Hematopoietic multipotent progenitor cell treated with erythropoietin and hydrocortisone succinate and interleukin-3 and kit ligand, for 6 days (in vitro differentiated cells): ENCODE measurements around the gene MLPH.

ENCODE experiments used
- DNase-seq: peaks from one replicate; pipeline ENCODE4 v3.0.0-alpha.2; 2015

Gene MLPH

GRCh38 chr2:237549216-237549615, 62.2 kb downstream of the MLPH start:
- DNase-seq = no peak

- no peak for DNase-seq
Observed at GRCh38 chr2:237549643-237550415, 62.8 kb downstream of the MLPH start.

DNA sequence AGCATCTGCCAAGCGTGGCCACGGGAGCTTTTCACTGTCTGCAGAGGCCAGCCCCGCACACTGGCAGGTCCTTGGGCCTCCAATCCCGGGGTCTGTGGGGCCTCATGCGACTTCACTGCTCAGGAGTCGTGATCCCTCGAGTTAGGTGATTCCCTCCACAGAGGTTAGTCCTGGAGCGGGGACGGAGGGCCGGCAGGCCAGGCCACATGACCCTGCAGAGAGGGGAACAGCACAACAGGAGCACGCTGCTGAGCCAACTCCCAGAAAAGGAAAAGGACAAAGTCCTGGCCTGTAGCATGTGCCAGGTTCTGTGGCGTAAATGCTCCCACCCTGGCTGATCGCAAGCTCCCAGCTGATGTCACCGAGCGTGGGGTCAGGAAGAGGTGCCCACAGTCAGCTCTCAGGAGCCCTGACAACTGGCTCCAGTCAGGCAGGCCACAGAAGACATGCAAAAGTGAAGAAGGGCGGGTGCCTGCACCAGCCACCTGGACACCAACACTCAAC, 64.1 kb downstream of the MLPH start:
- no peak for DNase-seq

DNA sequence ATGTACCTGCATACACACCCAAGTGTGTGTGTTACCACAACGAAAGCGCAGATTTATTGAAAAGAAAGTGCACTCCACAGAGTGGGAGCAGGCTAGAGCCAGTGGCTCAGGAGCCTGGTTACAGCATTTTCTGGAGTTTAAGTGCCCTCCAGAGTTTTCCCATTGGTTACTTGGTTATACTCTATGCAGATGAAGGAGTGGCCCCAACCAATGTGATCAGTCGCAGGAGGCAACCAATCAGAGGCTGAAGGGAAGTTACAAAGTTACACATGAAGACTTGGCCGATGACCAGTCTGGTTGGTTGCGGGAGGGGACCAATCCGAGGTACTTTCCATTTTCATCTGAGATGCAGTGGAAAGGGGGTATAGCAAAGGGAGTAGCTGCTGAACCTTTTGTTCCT, 65.9 kb downstream of the MLPH start:
- DNase-seq = no peak

GRCh38 chr2:237553948-237554347, 66.9 kb downstream of the MLPH start:
- no peak for DNase-seq

DNA sequence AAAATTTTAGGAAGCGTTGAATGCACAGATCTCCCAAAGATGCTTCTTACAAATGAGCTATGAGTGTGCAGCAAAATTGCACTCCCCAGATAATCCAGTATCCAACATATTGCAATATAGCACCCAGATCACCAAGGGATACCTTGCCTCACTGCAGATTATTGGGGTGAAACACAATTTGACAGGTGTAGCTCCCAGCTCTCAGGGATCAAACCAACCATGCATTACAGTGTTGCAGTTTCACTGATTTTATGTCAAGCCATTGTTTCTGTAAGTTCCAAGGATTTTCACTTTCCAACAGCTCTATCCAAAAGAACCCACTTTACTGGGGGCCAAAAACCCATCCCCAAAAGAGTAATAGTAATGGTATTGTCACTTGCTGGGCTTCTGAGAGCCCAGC, 68.5 kb downstream of the MLPH start:
- DNase-seq = no peak

GRCh38 chr2:237556773-237557632, 70.0 kb downstream of the MLPH start:
- no peak for DNase-seq

- DNase-seq = no peak
Observed at GRCh38 chr2:237557633-237558015, 70.6 kb downstream of the MLPH start.

DNA sequence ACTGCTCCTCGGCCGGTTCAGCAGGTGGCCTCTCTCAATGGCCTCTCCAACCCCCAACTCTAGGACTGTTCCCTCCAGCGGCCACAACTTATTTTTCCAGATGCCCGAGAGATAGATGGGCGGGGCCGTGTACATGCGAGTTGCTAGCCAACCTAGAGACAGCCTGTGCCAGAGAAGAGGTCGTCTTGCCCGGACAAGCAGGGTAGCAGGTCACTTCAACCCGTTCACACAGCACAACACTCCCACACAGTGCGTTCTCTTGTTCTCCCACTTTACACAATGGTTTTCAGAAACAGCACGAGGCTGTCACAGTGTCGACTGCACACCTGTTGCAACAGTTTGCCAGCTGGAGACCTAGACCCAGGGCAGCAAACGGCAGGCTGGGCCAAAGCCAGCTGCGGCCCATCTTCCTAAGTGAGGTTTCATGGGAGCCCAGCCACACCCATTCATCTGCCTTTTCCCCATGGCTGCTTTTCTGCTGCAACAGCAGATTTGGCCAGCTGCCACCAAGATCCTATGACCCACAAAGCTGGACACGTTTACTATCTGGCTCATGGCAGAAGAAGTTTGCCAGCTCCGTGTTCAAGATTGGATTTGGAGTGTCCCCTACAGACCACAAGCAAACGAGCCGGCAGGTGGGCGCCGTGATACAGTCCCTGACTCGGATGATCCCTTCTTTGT, 72.0 kb downstream of the MLPH start:
- DNase-seq = peak; percentile 36

- no peak for DNase-seq
Observed at GRCh38 chr2:237561221-237561620, 74.2 kb downstream of the MLPH start.

- DNase-seq = peak; percentile 33
Observed at GRCh38 chr2:237563816-237564215, 76.8 kb downstream of the MLPH start.

- DNase-seq = no peak
Observed at GRCh38 chr2:237564526-237565131, 77.6 kb downstream of the MLPH start.

DNA sequence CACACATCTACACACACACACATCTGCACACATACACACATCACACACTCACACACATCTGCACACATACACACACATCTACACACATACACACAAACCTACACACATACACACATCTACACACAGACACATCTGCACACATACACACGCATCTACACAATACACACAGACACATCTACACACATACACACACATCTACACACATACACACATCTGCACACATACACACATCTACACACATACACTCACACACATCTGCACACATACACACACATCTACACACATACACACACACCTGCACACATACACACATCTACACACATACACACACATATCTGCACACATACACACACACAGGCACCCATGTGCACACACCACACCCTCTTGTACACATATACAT, 78.9 kb downstream of the MLPH start:
- no peak for DNase-seq

- no peak for DNase-seq
Observed at GRCh38 chr2:237566401-237567235, 79.6 kb downstream of the MLPH start, which contains the start of gene PRLH. Gene PRLH (plus strand): TSS chr2:237566574. CDS start chr2:237566574, 0 bp downstream.

DNA sequence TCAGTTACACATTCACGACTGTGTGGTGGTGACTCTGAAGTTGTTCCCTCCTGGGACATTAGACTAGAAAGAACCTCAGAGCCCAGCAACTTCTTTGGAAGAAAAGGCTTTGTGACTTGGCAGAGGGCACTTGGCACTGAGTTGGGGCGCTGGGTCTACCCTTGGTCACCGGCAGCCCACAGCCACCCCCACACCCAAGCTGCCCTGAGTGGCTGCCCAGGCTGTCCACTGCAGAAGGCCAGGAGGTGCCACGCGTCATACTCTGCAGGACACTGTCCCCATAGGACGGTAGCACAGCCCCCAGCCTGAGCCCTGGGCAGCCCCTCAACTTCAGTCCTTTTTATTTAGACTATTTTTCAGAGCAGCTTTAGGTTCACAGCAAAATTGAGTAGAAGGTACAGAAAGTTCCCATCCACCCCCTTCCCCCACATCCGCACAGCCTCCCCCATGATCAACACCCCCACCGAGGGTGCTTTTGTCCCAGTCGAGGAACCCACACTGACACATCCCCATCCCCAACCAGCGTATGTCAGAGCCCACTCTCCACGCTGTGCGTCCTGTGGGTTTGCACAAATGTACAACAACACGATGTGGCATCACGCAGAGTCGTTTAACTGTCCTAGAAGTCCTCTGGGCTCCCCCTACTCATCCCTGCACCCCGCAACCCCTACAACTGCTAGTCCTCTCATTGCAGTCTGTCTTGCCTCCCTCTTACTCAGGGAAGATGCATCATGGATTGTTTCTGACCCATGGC, 80.4 kb downstream of the MLPH start:
- no peak for DNase-seq

- DNase-seq = no peak
Observed at GRCh38 chr2:237568121-237568660, 81.1 kb downstream of the MLPH start.

DNA sequence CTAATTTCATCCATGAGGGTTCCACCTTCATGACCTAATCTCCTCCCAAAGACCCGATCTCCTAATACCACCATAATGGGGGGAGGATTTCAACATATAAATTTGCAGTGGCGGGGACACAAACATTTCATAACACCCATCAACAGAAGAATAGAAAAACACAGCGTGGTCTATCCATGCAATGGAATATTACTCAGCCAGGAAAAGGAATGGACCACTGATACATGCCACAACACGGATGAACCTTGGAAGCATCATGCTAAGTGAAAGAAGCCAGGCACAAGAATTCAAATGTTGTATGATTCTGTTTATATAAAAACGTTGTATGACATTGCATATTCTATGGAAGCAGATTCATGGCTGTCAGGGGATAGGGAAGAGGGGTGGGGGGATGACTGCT, 82.0 kb downstream of the MLPH start:
- DNase-seq = no peak

- DNase-seq = no peak
Observed at GRCh38 chr2:237569896-237570295, 82.8 kb downstream of the MLPH start.

- no peak for DNase-seq
Observed at GRCh38 chr2:237570776-237571335, 83.8 kb downstream of the MLPH start.

GRCh38 chr2:237571551-237571950, 84.5 kb downstream of the MLPH start:
- DNase-seq = no peak
